Peyer's patch (tissue), 4 donors: Measurements from ENCODE around the gene ZNF775.

Source experiments
- POLR2A ChIP-seq, 2 donors: fragments of 450-650 bp; IDR thresholded peaks; one replicate each; pipeline ENCODE4 v1.5.1; 2017; ENCODE audit warnings: antibody characterized with exemption in 2 of 2, mild to moderate bottlenecking in 2 of 2, moderate library complexity in 2 of 2
- TF ChIP-seq, protein P1 (sequence below), 6 experiments: fragments of 450-650 bp in 4 of 6; fragments of 200-600 bp in 2 of 6; sonication (generic) in 1 of 6; IDR thresholded peaks; one replicate each; pipeline ENCODE4 v1.5.1; 2017 to 2019; ENCODE audit warnings: antibody characterized with exemption in 6 of 6, mild to moderate bottlenecking in 3 of 6, moderate library complexity in 1 of 6

DNA sequence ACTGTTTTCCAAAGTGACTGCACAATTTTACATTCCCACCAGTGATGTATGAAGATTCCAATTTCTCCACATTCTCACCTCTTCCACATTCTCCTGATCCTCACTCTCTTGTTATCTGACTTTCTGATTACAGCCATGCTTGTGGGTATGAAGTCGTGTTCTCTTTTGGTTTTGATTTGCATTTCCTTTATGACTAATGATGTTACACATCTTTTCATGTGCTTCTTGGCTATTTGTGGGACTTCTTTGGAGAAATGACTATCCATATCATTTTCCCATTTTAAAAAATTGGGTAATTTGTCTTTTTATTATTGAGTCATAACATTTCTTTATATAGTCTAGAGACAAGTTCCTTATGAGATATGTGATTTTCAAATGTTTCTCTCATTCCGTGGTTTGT, 60.8 kb downstream of the ZNF775 start:
- TF ChIP-seq, protein P1, sequence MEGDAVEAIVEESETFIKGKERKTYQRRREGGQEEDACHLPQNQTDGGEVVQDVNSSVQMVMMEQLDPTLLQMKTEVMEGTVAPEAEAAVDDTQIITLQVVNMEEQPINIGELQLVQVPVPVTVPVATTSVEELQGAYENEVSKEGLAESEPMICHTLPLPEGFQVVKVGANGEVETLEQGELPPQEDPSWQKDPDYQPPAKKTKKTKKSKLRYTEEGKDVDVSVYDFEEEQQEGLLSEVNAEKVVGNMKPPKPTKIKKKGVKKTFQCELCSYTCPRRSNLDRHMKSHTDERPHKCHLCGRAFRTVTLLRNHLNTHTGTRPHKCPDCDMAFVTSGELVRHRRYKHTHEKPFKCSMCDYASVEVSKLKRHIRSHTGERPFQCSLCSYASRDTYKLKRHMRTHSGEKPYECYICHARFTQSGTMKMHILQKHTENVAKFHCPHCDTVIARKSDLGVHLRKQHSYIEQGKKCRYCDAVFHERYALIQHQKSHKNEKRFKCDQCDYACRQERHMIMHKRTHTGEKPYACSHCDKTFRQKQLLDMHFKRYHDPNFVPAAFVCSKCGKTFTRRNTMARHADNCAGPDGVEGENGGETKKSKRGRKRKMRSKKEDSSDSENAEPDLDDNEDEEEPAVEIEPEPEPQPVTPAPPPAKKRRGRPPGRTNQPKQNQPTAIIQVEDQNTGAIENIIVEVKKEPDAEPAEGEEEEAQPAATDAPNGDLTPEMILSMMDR (IDR thresholded peaks at IDR 0.05): no peak
- no peak for TF ChIP-seq POLR2A (IDR thresholded peaks at IDR 0.05)
